Prostate gland (tissue), 2 donors: ENCODE results near the gene TMEM201. TPM values are rescaled to one million over a fixed set of nuclear protein-coding genes. Genes with fewer than 3 reads are reported as not detected.

Experiments
- DNase-seq: peaks from one replicate; pipeline ENCODE4 v3.0.0-alpha.2; 2019; ENCODE audit warnings: low spot score
- H3K27ac ChIP-seq, 2 donors: fragments of 200-600 bp; sonication (generic); 2 replicates each; pipeline ENCODE4 v1.5.1; 2017 to 2019
- H3K27me3 ChIP-seq: fragments of 200-600 bp; sonication (generic); replicated peaks from 2 replicates; pipeline ENCODE4 v1.5.1; 2019; ENCODE audit not compliant: insufficient read depth
- H3K36me3 ChIP-seq, 2 donors: fragments of 200-600 bp; sonication (generic); 1 replicate in 1 of 2; 2 replicates in 1 of 2; pipeline versions ENCODE4 v1.5.1 to v1.8.1; 2017 to 2019
- H3K4me1 ChIP-seq: fragments of 200-600 bp; sonication (generic); replicated peaks from 2 replicates; pipeline ENCODE4 v1.5.1; 2019
- H3K4me3 ChIP-seq, 2 donors: fragments of 200-600 bp; sonication (generic); 2 replicates each; pipeline ENCODE4 v1.5.1; 2017 to 2019
- H3K9me3 ChIP-seq: fragments of 200-600 bp; sonication (generic); 2 replicates; pipeline ENCODE4 v1.5.1; 2017
- CTCF ChIP-seq, 4 experiments: fragments of 200-600 bp in 2 of 4; fragments of 450-650 bp in 2 of 4; sonication (generic) in 2 of 4; IDR thresholded peaks; 1 replicate in 3 of 4; 2 replicates in 1 of 4; pipeline ENCODE4 v1.5.1; 2016 to 2019; ENCODE audit warnings: antibody characterized with exemption in 4 of 4, mild to moderate bottlenecking in 2 of 4, moderate library complexity in 2 of 4
- POLR2A ChIP-seq: fragments of 450-650 bp; IDR thresholded peaks from one replicate; pipeline ENCODE4 v1.6.1; 2016; ENCODE audit warnings: antibody characterized with exemption, mild to moderate bottlenecking
- POLR2AphosphoS5 ChIP-seq: sonication (generic); formaldehyde crosslinking; IDR thresholded peaks from one replicate; pipeline ENCODE4 v1.6.1; 2017; ENCODE audit warnings: antibody characterized with exemption
- WGBS: methylation state at CpG from one replicate; pipeline ENCODE4 v1.1.5; 2018; 5-methylcytosine and 5-hydroxymethylcytosine counted together
- intact Hi-C: fragments of 100-400 bp; cut with DNase I; formaldehyde crosslinking; loops from one replicate; pipeline ENCODE4 v1.14.2; 2022
- total RNA-seq, 2 donors: library from RNA; depleted of rRNA; stranded (reverse); fragments of >200 nt; gene quantifications; one replicate each; pipeline ENCODE4 v1.1.0, GENCODE V29; 2016

Gene TMEM201
- total RNA-seq, 2 donors from 2014 or later, result 9.6 to 27.9 TPM

GRCh38 chr1:9600861-9601834 lies 12.4 kb downstream of the TMEM201 start:
- DNase-seq, result no peak
- no peaks in the 10 kb centered on the region for H3K4me1 ChIP-seq
- peaks cover 7 to 21% of the 10 kb centered on the region in 2 donors for H3K36me3 ChIP-seq
- no peak overlapping the region for H3K4me3 ChIP-seq
- no peak overlapping the region for H3K27ac ChIP-seq
- intact Hi-C loops, result no loop called here
- no peaks in the 10 kb centered on the region for H3K9me3 ChIP-seq
- TF ChIP-seq POLR2A (no peak), CTCF (IDR thresholded peaks at IDR 0.05) (no peak), POLR2AphosphoS5 (no peak)
- H3K27me3 ChIP-seq, result no peaks in the 10 kb centered on the region
- WGBS, result 90% methylated on average over 34 of the region's 39 CpGs

- intact Hi-C loops, result no loop called here
- no peak overlapping the region for H3K27ac ChIP-seq
- TF ChIP-seq CTCF (IDR thresholded peaks at IDR 0.05) (no peak), POLR2A (no peak), POLR2AphosphoS5 (no peak)
- H3K27me3 ChIP-seq, result no peaks in the 10 kb centered on the region
- DNase-seq, result no peak
- WGBS, result 98% methylated on average over 26 of the region's 26 CpGs
- peaks cover 4% of the 10 kb centered on the region for H3K4me1 ChIP-seq
- no peaks in the 10 kb centered on the region for H3K9me3 ChIP-seq
- no peak overlapping the region for H3K4me3 ChIP-seq
- H3K36me3 ChIP-seq, result peaks cover 7 to 21% of the 10 kb centered on the region in 2 donors
Observed at GRCh38 chr1:9601942-9602793, 13.5 kb downstream of the TMEM201 start.

- no peaks in the 10 kb centered on the region for H3K9me3 ChIP-seq
- no peak for DNase-seq
- H3K27ac ChIP-seq, result no peak overlapping the region
- H3K27me3 ChIP-seq, result no peaks in the 10 kb centered on the region
- 92% methylated on average over 9 of the region's 9 CpGs for WGBS
- no peak overlapping the region for H3K4me3 ChIP-seq
- intact Hi-C loops, result no loop called here
- peaks cover 6% of the 10 kb centered on the region for H3K4me1 ChIP-seq
- H3K36me3 ChIP-seq, result peaks cover 7 to 21% of the 10 kb centered on the region in 2 donors
- TF ChIP-seq POLR2A, result no peak
- TF ChIP-seq CTCF (IDR thresholded peaks at IDR 0.05), result no peak
- TF ChIP-seq POLR2AphosphoS5, result no peak
Observed at GRCh38 chr1:9602794-9603167, 14.1 kb downstream of the TMEM201 start.

- Histone ChIP-seq H3K4me1 (peaks cover 6% of the 10 kb centered on the region), H3K4me3 (no peak overlapping the region), H3K27ac (no peak overlapping the region), H3K9me3 (no peaks in the 10 kb centered on the region), H3K36me3 (peaks cover 7 to 21% of the 10 kb centered on the region in 2 donors), H3K27me3 (no peaks in the 10 kb centered on the region)
- WGBS, result 89% methylated on average over 14 of the region's 14 CpGs
- intact Hi-C loops, result no loop called here
- no peak for DNase-seq
- TF ChIP-seq POLR2A (no peak), POLR2AphosphoS5 (no peak), CTCF (IDR thresholded peaks at IDR 0.05) (no peak)
Observed at GRCh38 chr1:9603307-9603706, 14.6 kb downstream of the TMEM201 start.
